IPS-15b (cell line): ENCODE measurements around the gene TUBB6.

Experiments used
- H3K27me3 ChIP-seq: one replicate; pipeline ENCODE4 v1.6.1; 2013; ENCODE audit warnings: low read length; ENCODE audit not compliant: control insufficient read depth, insufficient read depth
- H3K36me3 ChIP-seq: one replicate; pipeline ENCODE4 v1.6.1; 2013; ENCODE audit warnings: low read length; ENCODE audit not compliant: control insufficient read depth, insufficient read depth
- H3K4me1 ChIP-seq: one replicate; pipeline ENCODE4 v1.6.1; 2013; ENCODE audit warnings: mild to moderate bottlenecking, low read length; ENCODE audit not compliant: control insufficient read depth, insufficient read depth
- H3K4me3 ChIP-seq: one replicate; pipeline ENCODE4 v1.5.1; 2013; ENCODE audit warnings: low read depth, low read length
- H3K9ac ChIP-seq: one replicate; pipeline ENCODE4 v1.6.1; 2013; ENCODE audit warnings: low read depth, mild to moderate bottlenecking, low read length
- H3K9me3 ChIP-seq: one replicate; pipeline ENCODE4 v1.6.1; 2013; ENCODE audit warnings: mild to moderate bottlenecking, low read length; ENCODE audit not compliant: control insufficient read depth, insufficient read depth

TUBB6 gene

GRCh38 chr18:12374401-12374800 is 66.4 kb downstream of the TUBB6 start:
- Histone ChIP-seq H3K9ac (no peak overlapping the region), H3K4me1 (peaks cover 6% of the 10 kb centered on the region), H3K4me3 (no peak overlapping the region), H3K27me3 (no peaks in the 10 kb centered on the region), H3K36me3 (no peaks in the 10 kb centered on the region), H3K9me3 (no peaks in the 10 kb centered on the region)
